Myocyte (in vitro differentiated cells): ENCODE measurements around the gene SCGB3A1. TPM values are rescaled to one million over a fixed set of nuclear protein-coding genes. Genes with fewer than 3 reads are reported as not detected.

Source experiments
- DNase-seq: peaks from one replicate; pipeline ENCODE4 v3.0.0-alpha.2; 2012; ENCODE audit warnings: low read depth
- total RNA-seq: library from RNA; depleted of rRNA; stranded (reverse); fragments of >200 nt; gene quantifications from 2 replicates; pipeline ENCODE4 v1.2.3, GENCODE V29; 2014

SCGB3A1 gene
- total RNA-seq, 1 donor from 2014 or later: not detected

- no peak for DNase-seq
Observed at GRCh38 chr5:180606215-180606785, 15.0 kb upstream of the SCGB3A1 start.

GRCh38 chr5:180605554-180606214 lies 14.4 kb upstream of the SCGB3A1 start:
- peak; percentile 55 for DNase-seq

- DNase-seq: no peak
Observed at GRCh38 chr5:180604271-180604670, 13.0 kb upstream of the SCGB3A1 start.

GRCh38 chr5:180603076-180603594 lies 11.8 kb upstream of the SCGB3A1 start:
- DNase-seq: no peak

- DNase-seq: peak; percentile 36
Observed at GRCh38 chr5:180602481-180603075, 11.3 kb upstream of the SCGB3A1 start.

GRCh38 chr5:180601591-180602480 lies 10.5 kb upstream of the SCGB3A1 start:
- DNase-seq: no peak

- no peak for DNase-seq
Observed at GRCh38 chr5:180600554-180601041, 9.3 kb upstream of the SCGB3A1 start.

GRCh38 chr5:180599981-180600553 lies 8.8 kb upstream of the SCGB3A1 start:
- DNase-seq: no peak

- no peak for DNase-seq
Observed at GRCh38 chr5:180599590-180599914, 8.3 kb upstream of the SCGB3A1 start.

GRCh38 chr5:180598797-180599589 lies 7.7 kb upstream of the SCGB3A1 start:
- no peak for DNase-seq

GRCh38 chr5:180598316-180598701 lies 7.0 kb upstream of the SCGB3A1 start:
- DNase-seq: peak; percentile 47

- DNase-seq: no peak
Observed at GRCh38 chr5:180596668-180597231, 5.5 kb upstream of the SCGB3A1 start.

GRCh38 chr5:180596115-180596667 lies 4.9 kb upstream of the SCGB3A1 start:
- no peak for DNase-seq

- DNase-seq: no peak
Observed at GRCh38 chr5:180595381-180596114, 4.2 kb upstream of the SCGB3A1 start.

- DNase-seq: no peak
Observed at GRCh38 chr5:180595046-180595379, 3.7 kb upstream of the SCGB3A1 start.

GRCh38 chr5:180594311-180595045 lies 3.2 kb upstream of the SCGB3A1 start:
- no peak for DNase-seq

- no peak for DNase-seq
Observed at GRCh38 chr5:180593446-180594206, 2.3 kb upstream of the SCGB3A1 start.

GRCh38 chr5:180592176-180592575 lies 877 bp upstream of the SCGB3A1 start:
- DNase-seq: no peak
